HepG2 (cell line): ENCODE measurements around the gene LZTS2. TPM values are rescaled to one million over a fixed set of nuclear protein-coding genes. Genes with fewer than 3 reads are reported as not detected.
"Not testable (repeated sequence)": the region's sequence is repeated elsewhere in the genome, so short reads cannot be mapped to it uniquely, and the experiment has no call there.

Source experiments
- DPF2 ChIP-seq: sonication (generic); formaldehyde crosslinking; IDR thresholded peaks from 2 replicates; pipeline ENCODE4 v1.4.0; 2020; ENCODE audit warnings: mild to moderate bottlenecking, low read depth, missing genetic modification reagents, borderline replicate concordance
- ELF3 ChIP-seq: IDR thresholded peaks from 2 replicates; pipeline ENCODE4 v1.6.1; 2016; ENCODE audit warnings: missing genetic modification reagents, missing compliant biosample characterization
- EP300 ChIP-seq, 3 experiments: sonication (generic) in 1 of 3; formaldehyde crosslinking in 1 of 3; IDR thresholded peaks; 2 replicates each; pipeline versions ENCODE4 v1.5.1 to v1.6.1; 2011 to 2020; ENCODE audit warnings: low read depth in 2 of 3, low read length in 2 of 3, borderline replicate concordance in 1 of 3, improper control_type of control experiment in 1 of 3, mild to moderate bottlenecking in 1 of 3, missing genetic modification reagents in 1 of 3, moderate library complexity in 1 of 3
- GATAD2A ChIP-seq: IDR thresholded peaks from 2 replicates; pipeline ENCODE4 v1.6.1; 2016
- HNF4G ChIP-seq, 2 experiments: sonication (generic) in 1 of 2; formaldehyde crosslinking in 1 of 2; IDR thresholded peaks; 2 replicates each; pipeline versions ENCODE4 v1.4.0 to v1.6.1; 2011 to 2020; ENCODE audit warnings: borderline replicate concordance in 2 of 2, low read depth in 2 of 2, mild to moderate bottlenecking in 2 of 2, low read length in 1 of 2, missing genetic modification reagents in 1 of 2, moderate library complexity in 1 of 2
- IRF2 ChIP-seq: IDR thresholded peaks from 2 replicates; pipeline ENCODE4 v1.6.1; 2018; ENCODE audit warnings: missing genetic modification reagents, missing compliant biosample characterization
- MED1 ChIP-seq: sonication (generic); formaldehyde crosslinking; IDR thresholded peaks from 2 replicates; pipeline ENCODE4 v1.4.0; 2020; ENCODE audit warnings: missing genetic modification reagents
- MTA1 ChIP-seq: sonication (generic); formaldehyde crosslinking; IDR thresholded peaks from 2 replicates; pipeline ENCODE4 v1.4.0; 2020; ENCODE audit warnings: missing genetic modification reagents, mild to moderate bottlenecking, borderline replicate concordance
- NCOA2 ChIP-seq: sonication (generic); formaldehyde crosslinking; IDR thresholded peaks from 2 replicates; pipeline ENCODE4 v1.8.0; 2022; ENCODE audit warnings: inconsistent platforms
- NCOR1 ChIP-seq: fragments of 200-600 bp; sonication (generic); IDR thresholded peaks from 2 replicates; pipeline ENCODE4 v1.7.0; 2017; ENCODE audit warnings: antibody characterized with exemption, low read length, borderline replicate concordance
- NR2F2 ChIP-seq: IDR thresholded peaks from 2 replicates; pipeline ENCODE4 v1.6.1; 2012; ENCODE audit warnings: low read depth, inconsistent platforms, borderline replicate concordance
- NR2F6 ChIP-seq, 2 experiments: IDR thresholded peaks; 2 replicates each; pipeline ENCODE4 v1.6.1; 2016; ENCODE audit warnings: antibody characterized with exemption in 1 of 2, mild to moderate bottlenecking in 1 of 2
- PHF21A ChIP-seq: sonication (generic); formaldehyde crosslinking; IDR thresholded peaks from 2 replicates; pipeline ENCODE4 v1.5.0; 2020; ENCODE audit warnings: mild to moderate bottlenecking, missing genetic modification reagents
- RARA ChIP-seq: IDR thresholded peaks from 2 replicates; pipeline ENCODE4 v1.6.1; 2016; ENCODE audit warnings: missing genetic modification reagents, missing compliant biosample characterization
- RXRB ChIP-seq: IDR thresholded peaks from 2 replicates; pipeline ENCODE4 v1.6.1; 2016; ENCODE audit warnings: borderline replicate concordance, missing genetic modification reagents, missing compliant biosample characterization
- SOX5 ChIP-seq: IDR thresholded peaks from 2 replicates; pipeline ENCODE4 v1.6.1; 2016; ENCODE audit warnings: borderline replicate concordance
- SPEN ChIP-seq: sonication (generic); formaldehyde crosslinking; IDR thresholded peaks from 2 replicates; pipeline ENCODE4 v1.5.1; 2020; ENCODE audit warnings: low read depth, mild to moderate bottlenecking, missing genetic modification reagents
- ZBTB7B ChIP-seq: sonication (generic); formaldehyde crosslinking; IDR thresholded peaks from 2 replicates; pipeline ENCODE4 v1.4.0; 2020; ENCODE audit warnings: missing genetic modification reagents
- ZNF788 ChIP-seq: sonication (generic); formaldehyde crosslinking; IDR thresholded peaks from 2 replicates; pipeline ENCODE4 v1.5.0; 2020; ENCODE audit warnings: mild to moderate bottlenecking, missing genetic modification reagents, borderline replicate concordance
- polyA plus RNA-seq, 8 experiments: library from polyadenylated mRNA; depleted of rRNA in 3 of 8; stranded (reverse) in 7 of 8; unstranded in 1 of 8; fragments of >200 nt; fragmentation: Illumina TruSeq in 4 of 8; extraction: Trizol in 4 of 8; gene quantifications; 2 replicates each; pipeline versions ENCODE4 v1.2.1 to v1.2.3, GENCODE V29; 2011 to 2016; ENCODE audit warnings: low read depth in 4 of 8, missing spikeins in 1 of 8, mixed read lengths in 1 of 8; ENCODE audit not compliant: insufficient read depth in 1 of 8
- total RNA-seq, 5 experiments: library from RNA; depleted of rRNA; stranded (reverse); fragments of >200 nt; fragmentation: Illumina TruSeq; extraction: Trizol; gene quantifications; 2 replicates each; pipeline ENCODE4 v1.2.3, GENCODE V29; 2016; ENCODE audit warnings: low read depth in 1 of 5
- TF ChIP-seq, protein P1 (sequence below): sonication (generic); formaldehyde crosslinking; conservative IDR thresholded peaks from 2 replicates; pipeline ENCODE4 v1.4.0; 2020; ENCODE audit warnings: mild to moderate bottlenecking, missing genetic modification reagents, moderate library complexity
- TF ChIP-seq, protein P2 (sequence below): sonication (generic); formaldehyde crosslinking; IDR thresholded peaks from 2 replicates; pipeline ENCODE4 v1.5.1; 2020; ENCODE audit warnings: mild to moderate bottlenecking, missing genetic modification reagents, borderline replicate concordance

The LZTS2 gene
- total and polyA plus RNA-seq, 2 of the 13 experiments (the other 11 are each of a cell fraction or from before 2014, with no cell fraction given) = 43.6 to 65.6 TPM

DNA sequence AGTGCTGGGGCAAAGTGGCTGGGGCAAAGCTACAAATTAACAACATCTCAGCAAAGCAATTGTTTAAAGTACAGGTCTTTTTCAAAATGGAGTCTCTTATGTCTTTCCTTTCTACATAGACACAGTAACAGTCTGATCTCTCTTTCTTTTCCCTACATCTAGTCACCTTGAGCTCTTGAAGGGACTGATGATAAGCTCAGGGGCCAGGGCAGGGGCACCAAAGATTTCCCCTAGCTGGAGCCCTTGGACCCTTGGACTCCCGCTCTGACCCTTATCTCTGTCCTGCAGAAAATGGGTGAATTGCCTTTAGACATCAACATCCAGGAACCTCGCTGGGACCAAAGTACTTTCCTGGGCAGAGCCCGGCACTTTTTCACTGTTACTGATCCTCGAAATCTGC lies 34.8 kb downstream of the LZTS2 start (continued):
- TF ChIP-seq DPF2 = 0 out of 2 replicates have a peak, but pooled peaks have one; percentile 34
- TF ChIP-seq GATAD2A (CRISPR knock-in tag) = peak; percentile 68
- TF ChIP-seq NR2F2 = peak; percentile 51; the same call in 1 of the 2 replicates
- peak; percentile 73; the same call in 1 of the 2 replicates for TF ChIP-seq MTA1 (CRISPR knock-in tag)
- TF ChIP-seq ELF3 (CRISPR knock-in tag) = peak; percentile 49; the same call in 1 of the 2 replicates
- peak; percentile 94 for TF ChIP-seq PHF21A (CRISPR knock-in tag)
- 0 out of 2 replicates have a peak, but pooled peaks have one; percentile 17 for TF ChIP-seq IRF2
- peak in 1 of 2 experiments; percentile 66; a peak in 2 of 4 replicates for TF ChIP-seq EP300 (IDR thresholded peaks at IDR 0.05; ENCODE audit: low read depth in 2 of 2, low read length in 2 of 2)
- TF ChIP-seq EP300 (CRISPR knock-in tag; IDR thresholded peaks at IDR 0.05; ENCODE audit: borderline replicate concordance) = not testable (repeated sequence)
- TF ChIP-seq ZBTB7B = peak; percentile 70
- TF ChIP-seq ZNF788 (CRISPR knock-in tag) = peak; percentile 43; the same call in 1 of the 2 replicates
- peak; percentile 53; the same call in 1 of the 2 replicates for TF ChIP-seq NCOA2 (CRISPR knock-in tag)
- TF ChIP-seq, protein P1, sequence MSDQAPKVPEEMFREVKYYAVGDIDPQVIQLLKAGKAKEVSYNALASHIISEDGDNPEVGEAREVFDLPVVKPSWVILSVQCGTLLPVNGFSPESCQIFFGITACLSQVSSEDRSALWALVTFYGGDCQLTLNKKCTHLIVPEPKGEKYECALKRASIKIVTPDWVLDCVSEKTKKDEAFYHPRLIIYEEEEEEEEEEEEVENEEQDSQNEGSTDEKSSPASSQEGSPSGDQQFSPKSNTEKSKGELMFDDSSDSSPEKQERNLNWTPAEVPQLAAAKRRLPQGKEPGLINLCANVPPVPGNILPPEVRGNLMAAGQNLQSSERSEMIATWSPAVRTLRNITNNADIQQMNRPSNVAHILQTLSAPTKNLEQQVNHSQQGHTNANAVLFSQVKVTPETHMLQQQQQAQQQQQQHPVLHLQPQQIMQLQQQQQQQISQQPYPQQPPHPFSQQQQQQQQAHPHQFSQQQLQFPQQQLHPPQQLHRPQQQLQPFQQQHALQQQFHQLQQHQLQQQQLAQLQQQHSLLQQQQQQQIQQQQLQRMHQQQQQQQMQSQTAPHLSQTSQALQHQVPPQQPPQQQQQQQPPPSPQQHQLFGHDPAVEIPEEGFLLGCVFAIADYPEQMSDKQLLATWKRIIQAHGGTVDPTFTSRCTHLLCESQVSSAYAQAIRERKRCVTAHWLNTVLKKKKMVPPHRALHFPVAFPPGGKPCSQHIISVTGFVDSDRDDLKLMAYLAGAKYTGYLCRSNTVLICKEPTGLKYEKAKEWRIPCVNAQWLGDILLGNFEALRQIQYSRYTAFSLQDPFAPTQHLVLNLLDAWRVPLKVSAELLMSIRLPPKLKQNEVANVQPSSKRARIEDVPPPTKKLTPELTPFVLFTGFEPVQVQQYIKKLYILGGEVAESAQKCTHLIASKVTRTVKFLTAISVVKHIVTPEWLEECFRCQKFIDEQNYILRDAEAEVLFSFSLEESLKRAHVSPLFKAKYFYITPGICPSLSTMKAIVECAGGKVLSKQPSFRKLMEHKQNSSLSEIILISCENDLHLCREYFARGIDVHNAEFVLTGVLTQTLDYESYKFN (CRISPR knock-in tag) = peak; percentile 93
- TF ChIP-seq RARA (CRISPR knock-in tag) = peak; percentile 74
- TF ChIP-seq RXRB = peak; percentile 45; the same call in 1 of the 2 replicates
- TF ChIP-seq, protein P2, sequence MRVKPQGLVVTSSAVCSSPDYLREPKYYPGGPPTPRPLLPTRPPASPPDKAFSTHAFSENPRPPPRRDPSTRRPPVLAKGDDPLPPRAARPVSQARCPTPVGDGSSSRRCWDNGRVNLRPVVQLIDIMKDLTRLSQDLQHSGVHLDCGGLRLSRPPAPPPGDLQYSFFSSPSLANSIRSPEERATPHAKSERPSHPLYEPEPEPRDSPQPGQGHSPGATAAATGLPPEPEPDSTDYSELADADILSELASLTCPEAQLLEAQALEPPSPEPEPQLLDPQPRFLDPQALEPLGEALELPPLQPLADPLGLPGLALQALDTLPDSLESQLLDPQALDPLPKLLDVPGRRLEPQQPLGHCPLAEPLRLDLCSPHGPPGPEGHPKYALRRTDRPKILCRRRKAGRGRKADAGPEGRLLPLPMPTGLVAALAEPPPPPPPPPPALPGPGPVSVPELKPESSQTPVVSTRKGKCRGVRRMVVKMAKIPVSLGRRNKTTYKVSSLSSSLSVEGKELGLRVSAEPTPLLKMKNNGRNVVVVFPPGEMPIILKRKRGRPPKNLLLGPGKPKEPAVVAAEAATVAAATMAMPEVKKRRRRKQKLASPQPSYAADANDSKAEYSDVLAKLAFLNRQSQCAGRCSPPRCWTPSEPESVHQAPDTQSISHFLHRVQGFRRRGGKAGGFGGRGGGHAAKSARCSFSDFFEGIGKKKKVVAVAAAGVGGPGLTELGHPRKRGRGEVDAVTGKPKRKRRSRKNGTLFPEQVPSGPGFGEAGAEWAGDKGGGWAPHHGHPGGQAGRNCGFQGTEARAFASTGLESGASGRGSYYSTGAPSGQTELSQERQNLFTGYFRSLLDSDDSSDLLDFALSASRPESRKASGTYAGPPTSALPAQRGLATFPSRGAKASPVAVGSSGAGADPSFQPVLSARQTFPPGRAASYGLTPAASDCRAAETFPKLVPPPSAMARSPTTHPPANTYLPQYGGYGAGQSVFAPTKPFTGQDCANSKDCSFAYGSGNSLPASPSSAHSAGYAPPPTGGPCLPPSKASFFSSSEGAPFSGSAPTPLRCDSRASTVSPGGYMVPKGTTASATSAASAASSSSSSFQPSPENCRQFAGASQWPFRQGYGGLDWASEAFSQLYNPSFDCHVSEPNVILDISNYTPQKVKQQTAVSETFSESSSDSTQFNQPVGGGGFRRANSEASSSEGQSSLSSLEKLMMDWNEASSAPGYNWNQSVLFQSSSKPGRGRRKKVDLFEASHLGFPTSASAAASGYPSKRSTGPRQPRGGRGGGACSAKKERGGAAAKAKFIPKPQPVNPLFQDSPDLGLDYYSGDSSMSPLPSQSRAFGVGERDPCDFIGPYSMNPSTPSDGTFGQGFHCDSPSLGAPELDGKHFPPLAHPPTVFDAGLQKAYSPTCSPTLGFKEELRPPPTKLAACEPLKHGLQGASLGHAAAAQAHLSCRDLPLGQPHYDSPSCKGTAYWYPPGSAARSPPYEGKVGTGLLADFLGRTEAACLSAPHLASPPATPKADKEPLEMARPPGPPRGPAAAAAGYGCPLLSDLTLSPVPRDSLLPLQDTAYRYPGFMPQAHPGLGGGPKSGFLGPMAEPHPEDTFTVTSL (CRISPR knock-in tag) = peak; percentile 35; the same call in 1 of the 2 replicates
- TF ChIP-seq NR2F6 (IDR thresholded peaks at IDR 0.05) = peak; percentile 57
- peak; percentile 46; the same call in 1 of the 2 replicates for TF ChIP-seq NR2F6 (CRISPR knock-in tag; IDR thresholded peaks at IDR 0.05)
- TF ChIP-seq SPEN (CRISPR knock-in tag) = peak; percentile 57; the same call in 1 of the 2 replicates
- peak; percentile 65; the same call in 1 of the 2 replicates for TF ChIP-seq NCOR1
- peak; percentile 58; the same call in 1 of the 2 replicates for TF ChIP-seq MED1
- TF ChIP-seq HNF4G (IDR thresholded peaks at IDR 0.05; ENCODE audit: borderline replicate concordance, low read depth, low read length) = peak; percentile 89
- peak; percentile 48; the same call in 1 of the 2 replicates for TF ChIP-seq HNF4G (CRISPR knock-in tag; IDR thresholded peaks at IDR 0.05; ENCODE audit: borderline replicate concordance, low read depth)
- peak; percentile 45; the same call in 1 of the 2 replicates for TF ChIP-seq SOX5 (CRISPR knock-in tag)
